NCI-H82 treated with DMSO at 0.1 percent for 48 hours (cell line): Measurements from ENCODE around the gene MCU.
"Not testable (repeated sequence)": the region's sequence is repeated elsewhere in the genome, so short reads cannot be mapped to it uniquely, and the experiment has no call there.

Experiments
- DNase-seq: peaks from one replicate; lab custom pipeline; 2025; ENCODE audit not compliant: unreplicated experiment; lab: John Stamatoyannopoulos, UW

The MCU gene

DNA sequence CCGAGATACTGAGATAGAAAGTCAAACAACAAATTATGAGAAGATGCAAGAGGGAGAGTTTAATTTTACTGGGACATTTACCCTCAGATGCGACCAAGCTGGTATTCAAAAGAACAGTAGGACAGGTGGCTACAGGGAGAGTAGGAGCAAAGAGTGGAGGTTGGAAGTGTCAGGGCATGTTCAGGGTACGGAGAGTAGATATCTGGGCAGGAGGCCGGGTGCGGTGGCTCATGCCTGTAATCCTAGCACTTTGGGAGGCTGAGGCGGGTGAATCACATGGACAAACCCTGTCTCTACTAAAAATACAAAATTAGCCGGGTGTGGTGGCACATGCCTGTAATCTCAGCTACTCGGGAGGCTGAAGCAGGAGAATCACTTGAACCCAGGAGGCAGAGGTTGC is 5.5 kb upstream of the MCU start:
- DNase-seq = not testable (repeated sequence)

DNA sequence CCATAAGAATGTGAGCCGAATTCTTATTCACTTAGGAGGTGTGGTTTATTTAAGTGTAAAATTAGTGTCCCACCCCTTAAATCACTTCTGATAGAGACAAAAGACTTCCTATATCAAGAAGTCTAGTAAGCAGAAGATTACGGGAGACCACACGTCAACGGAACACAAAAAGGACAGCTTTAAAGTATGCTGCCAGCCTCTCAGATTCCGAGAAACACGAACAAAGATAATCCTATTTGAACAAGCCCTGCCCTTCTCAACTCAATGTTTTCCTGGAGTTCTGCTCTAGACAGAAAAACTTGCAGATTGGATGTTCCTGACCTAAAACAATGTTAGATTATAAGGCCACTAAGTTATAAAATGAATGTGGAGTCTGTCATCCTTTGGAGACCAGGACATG is 4.9 kb upstream of the MCU start:
- DNase-seq = no peak

DNA sequence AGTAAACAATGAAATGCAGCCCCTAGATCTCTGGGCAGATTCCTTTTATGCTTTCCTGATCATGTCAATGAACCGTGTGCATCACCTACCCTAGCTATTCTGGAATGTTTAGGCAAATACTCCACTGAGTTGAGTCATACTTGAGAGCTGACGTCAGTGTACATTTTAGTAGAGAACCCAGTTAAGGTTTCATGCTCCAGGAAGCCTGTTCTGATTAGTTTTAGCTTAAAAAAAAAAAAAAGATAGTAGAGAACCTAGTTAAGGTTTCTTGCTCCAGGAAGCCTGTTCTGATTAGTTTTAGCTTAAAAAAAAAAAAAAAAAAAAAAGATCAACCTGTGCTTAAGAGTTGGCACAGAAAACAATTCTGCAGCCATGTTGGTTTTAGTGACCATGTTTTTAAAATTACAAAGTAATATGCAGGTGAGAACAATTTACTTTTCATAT is 3.7 kb upstream of the MCU start:
- DNase-seq = no peak

DNA sequence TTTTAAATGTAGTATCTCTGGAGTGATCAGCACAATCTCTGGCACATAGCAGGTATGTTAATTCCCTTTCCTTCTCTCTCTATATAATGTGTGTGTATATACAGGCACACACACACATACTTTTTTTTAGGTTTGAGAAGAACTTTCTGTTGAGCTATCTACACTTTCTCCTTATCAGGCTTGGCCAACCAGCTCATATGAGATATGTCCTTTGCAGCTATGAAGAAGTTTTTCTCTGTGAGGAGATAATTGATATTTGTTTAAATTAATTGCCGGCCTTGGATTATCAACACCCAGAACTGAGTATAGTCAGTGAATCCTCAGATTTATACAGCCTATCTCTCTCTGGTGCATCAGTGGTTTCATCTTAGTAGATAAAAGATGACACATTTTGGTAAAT is 2.3 kb upstream of the MCU start:
- no peak for DNase-seq

DNA sequence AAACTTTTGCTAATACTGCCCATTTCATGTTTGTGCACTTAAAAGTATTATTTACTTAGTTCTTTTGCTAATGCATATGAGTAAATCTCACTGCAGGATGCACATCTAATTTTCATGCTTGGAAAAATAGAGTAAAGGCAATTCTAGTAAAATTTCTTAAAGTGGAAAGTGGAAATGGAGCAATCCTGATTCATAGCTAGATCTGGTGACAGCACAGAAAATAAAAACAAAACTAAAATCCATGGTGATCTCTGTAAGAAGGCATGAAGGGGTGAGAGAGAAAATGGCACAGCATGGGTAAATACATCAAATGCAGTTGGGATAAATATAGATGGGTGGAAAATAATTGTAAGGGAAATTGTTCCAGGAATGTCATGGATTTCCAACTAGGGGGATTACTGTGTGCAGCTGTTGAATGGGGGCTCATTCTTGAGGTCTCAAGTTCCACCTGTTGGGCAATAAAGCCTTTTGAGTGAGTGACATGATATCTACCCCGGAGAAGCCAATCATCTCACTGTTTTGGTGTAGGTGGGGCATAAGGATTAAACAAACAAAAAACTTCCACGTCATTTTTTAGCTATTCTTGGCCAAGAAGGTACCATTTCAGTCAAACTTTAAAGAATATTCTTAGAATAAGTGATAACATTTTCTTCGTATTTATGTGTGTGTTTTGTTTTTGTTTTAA is 1.7 kb upstream of the MCU start:
- no peak for DNase-seq

DNA sequence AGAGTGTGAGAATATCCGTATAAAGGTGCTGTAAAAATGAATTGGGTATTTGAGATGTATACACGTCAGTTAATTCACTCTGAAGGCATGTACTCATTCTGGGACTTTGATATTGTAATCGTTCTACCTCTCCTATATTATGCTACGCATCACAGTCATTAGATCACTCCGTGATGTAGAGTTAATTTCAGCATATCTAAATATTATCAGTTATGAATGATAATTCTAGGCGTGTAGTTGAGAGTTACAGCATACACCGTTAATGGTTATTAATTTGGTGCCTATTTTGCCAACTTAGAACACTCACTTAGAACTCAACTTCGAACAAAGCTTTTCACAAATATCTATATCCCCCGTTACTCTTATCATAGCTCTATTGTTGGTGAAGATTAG is 477 bp upstream of the MCU start:
- no peak for DNase-seq

DNA sequence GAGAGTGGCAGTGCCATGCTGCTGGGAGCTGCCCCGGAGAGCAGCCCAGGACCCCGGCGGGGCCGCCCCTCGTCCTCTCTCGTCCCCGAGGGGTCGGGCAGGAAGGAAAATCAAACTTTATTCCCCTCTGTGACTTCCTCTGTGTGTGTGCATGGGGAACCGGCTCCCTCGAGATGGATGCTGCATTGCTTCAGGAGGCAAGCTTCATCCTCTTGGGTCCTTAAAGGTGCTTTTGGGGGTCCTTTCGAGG is 726 bp downstream of the MCU start:
- DNase-seq = no peak

DNA sequence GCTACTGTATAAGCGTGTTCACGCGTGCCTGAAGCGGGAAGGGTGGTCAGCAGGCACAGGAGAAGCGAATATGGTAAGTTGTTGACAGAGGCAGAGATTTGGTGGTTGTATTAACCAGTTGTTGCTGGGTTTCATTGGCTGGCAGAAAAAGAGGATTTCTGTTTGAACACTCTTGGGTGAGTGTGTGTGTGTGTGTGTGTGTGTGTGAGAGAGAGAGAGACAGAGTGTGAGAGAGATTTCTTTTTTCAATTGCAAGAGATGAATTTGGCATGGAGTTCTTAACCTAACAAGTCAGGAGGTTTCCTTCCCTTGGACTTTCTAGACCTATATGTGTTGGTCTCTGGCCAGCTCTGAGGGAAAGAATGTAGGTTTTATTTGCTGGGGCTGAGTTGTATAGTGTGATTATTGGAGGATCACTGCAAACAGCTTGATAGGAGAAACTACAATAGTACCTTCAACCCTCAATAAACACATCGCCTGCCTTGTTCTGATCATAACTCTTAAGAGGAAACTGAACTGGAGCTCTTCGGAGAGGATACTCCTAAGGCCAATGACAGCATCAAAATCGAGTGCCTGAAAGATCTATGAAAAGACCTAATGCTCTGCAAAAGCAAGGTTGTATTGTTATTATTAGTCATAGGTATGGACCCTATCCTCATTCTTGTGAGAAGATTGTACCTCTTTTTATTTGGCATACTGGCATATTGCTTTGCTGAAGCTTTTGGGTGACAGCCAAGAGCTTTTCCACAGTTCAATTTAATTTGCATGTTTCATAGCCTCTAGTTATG is 1.2 kb downstream of the MCU start:
- no peak for DNase-seq

DNA sequence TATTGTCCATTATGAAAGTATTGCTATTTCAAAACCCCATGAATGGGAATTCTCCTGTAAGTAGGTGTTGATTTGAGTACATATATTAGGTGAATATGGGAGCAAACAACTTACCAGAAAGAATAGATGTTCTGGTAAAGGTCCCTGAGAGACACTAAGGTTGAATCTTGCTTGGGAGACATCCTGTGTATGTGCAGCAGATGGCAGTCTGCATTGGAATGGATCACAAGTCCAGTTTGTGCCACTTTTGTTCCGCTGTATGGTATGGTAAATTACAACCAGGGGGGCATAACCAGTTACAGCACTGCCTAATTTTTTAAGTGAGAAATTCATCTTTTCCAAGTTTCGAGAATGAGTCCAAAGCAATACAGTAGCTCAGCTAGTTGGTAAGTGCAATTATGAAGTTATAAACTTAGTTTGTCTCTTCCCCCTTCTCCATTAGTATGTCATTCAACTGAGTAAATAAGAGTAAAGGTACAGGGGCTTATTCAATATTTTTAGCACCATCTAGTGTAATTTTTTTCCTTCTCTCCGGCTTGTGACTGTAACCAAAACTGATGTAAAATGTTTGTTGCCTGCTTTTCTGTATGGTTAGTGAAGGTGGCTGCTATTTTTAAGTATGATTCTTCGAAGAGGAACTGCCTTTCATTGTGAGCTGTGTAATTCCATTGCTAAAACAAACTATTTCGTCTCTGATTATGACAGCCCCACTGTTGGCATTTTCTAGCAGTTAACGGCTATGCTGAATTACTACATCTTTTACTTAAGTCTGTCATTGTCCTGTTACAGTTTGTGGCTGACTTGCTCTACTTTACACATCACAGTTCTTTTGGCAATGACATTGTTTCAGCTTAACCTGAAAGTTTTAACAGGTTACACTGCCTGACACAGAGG is 2.8 kb downstream of the MCU start:
- no peak for DNase-seq

DNA sequence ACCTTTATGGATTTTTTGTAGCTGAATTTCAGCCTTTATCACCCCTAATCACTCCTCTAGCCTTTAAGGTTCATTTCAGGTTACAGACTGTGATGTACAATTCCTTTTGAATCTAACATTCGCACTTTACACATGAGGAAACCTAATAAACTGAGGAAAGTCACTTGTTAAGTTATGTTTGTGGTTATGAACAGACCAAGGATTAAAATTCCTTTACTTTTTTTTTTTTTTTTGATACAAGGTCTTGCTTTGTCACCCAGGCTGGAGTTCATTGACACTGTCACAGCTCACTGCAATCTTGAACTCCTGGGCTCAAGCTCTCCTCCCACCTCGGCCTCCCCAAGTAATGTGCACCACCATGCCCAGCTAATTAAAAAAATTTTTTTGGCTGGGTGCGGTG is 3.6 kb downstream of the MCU start:
- no peak for DNase-seq

DNA sequence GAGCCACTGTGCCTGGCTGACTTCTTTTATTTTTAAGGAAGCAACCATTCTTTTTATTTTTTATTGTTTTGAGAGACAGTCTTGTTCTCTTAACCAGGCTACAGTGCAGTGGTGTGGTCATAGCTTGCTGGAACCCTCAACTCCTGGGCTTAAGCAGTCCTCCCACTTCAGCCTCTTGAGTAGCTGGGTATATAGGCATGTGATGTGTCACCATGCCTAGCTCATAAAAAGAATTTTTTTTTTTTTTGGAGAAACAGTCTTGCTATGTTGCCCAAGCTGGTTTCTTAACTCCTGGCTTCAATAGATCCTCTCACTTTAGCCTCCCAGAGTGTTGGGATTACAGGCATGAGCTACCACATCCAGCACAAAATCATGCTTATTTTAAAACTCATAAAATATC is 5.8 kb downstream of the MCU start:
- DNase-seq = no peak

DNA sequence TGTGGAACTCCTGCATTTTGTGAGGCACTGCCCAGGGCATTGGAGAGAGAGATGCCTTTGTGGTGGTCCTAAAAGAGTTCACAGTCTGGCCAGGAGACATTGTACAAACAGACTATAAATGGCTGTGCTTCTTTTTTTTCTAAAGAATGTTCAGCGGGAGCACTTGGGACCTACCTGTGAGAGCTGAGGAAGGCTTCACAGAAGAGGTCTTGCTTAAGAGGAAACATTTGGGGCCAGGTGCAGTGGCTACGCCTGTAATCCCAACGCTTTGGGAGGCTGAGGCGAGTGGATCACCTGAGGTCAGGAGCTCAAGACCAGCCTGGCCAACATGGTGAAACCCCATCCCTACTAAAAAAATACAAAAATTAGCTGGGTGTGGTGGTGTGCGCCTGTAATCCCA is 10.5 kb downstream of the MCU start:
- DNase-seq = not testable (repeated sequence)

DNA sequence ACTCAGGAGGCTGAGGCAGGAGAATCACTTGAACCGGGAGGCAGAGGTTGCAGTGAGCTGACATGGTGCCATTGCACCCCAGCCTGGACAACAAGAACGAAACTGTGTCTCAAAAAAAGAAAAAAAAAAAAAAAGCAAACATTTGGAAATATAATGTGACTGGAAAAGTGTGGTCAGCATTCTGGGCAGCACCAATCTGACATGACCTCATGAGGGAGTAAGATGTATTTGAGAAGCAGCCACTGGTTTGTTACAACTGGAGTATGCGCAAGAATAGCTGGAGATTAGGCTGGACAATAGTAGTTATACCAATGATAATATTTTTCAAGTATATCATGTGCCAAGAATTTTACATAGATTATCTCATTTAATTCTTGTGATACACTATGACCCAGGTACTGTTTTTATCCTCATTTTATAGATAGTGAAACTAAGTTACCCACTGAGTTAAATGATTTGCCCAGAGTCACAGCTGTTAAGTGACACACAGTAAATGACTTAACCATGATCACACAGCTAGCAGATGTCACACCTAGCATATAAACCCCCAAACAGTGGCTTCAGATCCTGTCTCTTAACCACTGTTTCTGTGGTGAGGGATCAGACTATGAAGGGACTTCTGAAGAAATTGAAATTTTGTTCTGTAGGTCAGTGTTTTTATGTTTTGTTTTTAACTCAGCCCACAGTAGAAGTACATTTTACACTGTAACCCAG is 11.1 kb downstream of the MCU start:
- no peak for DNase-seq

DNA sequence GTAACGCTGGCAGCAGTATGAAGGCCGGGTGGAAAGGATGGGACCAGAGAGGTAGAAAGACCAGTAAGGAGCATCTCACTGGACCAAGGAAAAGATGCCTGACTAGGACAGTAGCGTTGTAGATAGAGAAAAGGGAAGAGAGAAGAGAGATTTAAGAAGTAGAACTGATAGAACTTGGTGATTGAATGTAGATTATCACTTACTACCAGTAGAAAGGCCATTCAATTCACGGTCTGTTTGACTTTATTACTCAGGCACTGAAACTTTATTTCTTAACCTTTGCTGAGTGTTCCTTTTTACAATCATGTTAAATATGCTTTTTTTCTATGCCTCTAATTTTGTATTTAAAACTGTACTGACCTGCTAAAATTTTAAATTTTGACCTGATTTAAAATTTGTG is 12.2 kb downstream of the MCU start:
- no peak for DNase-seq

DNA sequence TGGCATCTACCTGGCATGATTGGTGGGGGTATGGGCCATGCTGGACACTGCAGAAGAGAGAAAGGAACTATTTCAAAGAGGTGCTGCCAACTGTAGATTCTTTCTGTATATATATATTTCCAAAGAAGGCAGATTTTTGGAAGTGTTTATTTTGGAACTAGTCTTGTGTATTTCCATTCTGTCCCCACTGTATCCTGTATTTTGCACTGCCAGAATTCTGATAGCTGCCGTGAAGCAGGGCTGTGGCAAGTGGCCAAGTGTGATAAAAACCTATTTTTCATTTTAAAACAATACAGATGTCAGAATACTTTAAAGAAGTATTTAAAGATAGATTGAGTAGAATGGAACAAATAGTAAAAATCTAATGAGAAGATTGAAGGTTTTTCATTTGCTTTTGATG is 17.1 kb downstream of the MCU start:
- no peak for DNase-seq

DNA sequence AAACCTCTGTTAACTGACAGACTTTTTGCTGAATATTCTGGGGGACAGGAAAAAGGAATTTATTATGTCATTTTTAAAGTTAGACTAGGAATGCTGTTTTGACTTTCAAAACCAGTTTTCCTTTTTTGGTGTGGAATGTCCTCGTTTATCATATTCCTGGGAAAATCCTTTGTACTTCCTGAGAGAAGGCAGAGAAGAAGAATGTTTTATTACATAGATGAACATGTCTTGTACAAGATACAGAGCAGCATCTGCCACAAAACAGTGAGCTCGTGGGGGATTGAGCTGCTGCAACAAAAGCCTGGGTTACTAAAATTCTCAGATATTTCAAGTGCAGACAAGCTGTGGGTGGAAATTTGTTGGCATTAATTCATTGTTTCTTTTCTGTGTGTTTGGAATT is 20.2 kb downstream of the MCU start:
- no peak for DNase-seq

DNA sequence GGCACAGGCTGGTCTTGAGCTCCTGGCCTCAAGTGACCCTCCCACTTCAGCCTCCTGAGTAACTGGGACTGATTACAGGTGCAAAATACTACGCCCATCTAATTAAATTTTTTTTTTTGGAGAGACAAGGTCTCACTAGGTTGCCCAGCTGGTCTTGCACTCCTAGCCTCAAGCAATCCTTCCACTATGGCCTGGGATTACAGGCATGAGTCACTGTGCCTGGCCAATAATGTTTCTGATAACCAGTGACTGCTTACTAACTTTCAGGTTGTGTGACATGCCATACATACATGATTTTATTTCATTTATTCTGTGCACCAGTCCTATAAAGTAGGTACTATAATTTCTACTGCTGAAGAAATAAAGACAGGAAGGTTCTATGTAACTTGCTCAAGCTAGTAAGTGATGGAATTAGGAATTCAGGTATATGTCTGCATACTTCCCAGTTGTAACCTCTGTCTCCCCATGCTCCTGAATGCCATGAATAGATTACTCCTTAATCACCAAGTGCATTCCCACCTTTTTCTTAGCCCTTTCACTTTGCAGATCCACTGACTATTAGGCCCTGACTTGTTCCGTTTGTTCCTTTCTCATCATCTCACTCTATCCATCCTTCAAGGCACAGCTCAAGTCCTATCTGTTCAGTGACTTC is 28.1 kb downstream of the MCU start:
- no peak for DNase-seq

DNA sequence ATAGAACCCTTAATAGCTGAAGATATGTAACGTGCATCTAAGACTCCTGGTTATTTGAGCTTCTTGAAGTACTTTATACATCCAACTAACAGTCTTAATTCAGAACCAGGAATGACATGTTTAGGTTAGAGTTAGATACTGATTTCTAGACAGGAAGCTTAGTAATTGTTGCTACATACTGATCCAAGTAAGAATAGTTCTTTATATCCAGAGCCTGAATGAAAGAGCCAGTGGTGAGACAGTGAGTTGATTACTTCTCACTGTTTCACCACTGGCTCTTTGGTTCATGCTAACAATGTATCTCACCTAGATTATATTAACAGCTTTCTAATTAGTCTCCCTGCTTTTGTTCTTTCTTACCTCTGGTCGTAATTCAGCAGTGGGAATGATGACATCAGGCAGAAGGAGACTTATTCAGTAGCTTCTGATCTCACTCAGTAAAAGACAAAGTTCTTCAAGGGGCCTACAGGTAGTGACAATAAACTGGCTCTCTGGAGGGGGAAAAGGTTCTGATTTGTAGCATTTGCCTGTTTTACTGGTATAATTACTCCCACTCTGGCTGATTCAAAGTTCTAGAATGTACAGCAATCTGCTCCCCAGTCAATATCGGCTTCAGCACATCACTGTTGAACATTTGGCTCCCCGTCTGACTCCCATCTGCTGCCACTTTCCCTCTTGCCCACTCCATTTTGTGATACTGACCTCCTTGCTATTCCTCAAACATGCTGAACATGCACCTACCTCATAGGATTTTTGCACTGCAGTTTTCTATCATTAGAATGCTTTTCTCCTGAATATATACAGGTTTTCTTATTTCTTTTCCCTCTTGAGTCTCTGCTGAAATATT is 29.1 kb downstream of the MCU start:
- no peak for DNase-seq

DNA sequence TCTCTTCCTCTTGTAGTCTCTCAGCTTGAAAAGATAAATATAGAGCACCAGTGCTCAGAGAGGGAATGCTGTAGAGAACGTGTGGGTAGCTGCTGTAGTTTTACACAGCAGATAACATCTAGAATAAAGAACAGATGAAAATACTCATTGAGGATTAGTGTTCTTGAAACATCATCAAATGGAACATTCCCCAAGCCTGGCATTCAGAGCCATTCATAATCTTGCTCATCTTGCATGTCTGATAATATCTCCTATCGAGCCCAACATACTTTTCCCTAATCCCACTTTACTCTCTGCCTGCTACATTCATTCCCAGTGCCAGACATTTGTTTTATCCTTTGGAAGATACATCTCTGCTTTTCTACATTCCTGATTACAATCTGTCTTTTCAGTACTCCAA is 35.2 kb downstream of the MCU start:
- DNase-seq = no peak

DNA sequence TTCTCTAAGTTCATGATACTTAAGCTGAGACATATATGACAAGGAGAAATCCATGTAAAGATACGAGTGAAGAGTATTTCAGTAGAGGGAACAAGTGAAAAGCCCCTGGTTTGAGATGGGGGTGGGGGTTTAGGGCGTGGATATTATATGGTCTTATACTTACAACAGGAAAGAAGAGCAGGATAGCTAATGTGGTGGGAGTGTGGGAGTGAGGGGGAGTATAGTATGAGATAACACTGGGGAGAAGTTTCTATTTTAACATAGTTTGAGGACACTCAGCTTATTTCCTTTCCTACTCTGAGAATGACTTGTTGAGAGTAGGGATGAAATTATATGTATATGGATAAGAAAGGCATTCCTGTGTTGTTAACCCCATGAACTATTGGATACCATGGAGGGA is 36.5 kb downstream of the MCU start:
- DNase-seq = no peak
